Measurements from ENCODE around the gene C14orf39.
"Not testable (repeated sequence)": the region's sequence is repeated elsewhere in the genome, so short reads cannot be mapped to it uniquely, and the experiment has no call there.

The C14orf39 gene

GRCh38 chr14:60490270-60490669 lies 4.4 kb upstream of the C14orf39 start:
- DNase-seq, result no peak

DNA sequence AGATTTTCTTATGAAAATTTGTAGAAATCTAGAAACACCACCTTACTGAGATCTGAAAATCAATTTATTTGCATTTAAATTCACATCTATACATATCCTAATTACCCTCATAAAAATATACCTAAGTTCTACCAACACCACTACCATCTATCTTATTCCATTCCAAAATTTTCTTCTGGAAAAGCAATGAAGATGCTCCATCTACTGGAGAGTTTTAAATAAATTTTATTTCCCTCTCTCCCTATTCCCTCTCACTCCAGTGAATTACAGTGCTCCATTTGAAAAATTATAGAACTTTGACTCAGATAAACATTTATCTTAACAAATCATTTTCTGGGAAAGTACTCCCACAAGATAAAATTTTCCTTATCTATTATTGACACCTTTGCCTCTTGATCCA lies 2.3 kb upstream of the C14orf39 start:
- no peak for DNase-seq

- DNase-seq, result no peak
These were observed 1.3 kb upstream of the C14orf39 start for GRCh38 chr14:60487211-60487610.

DNA sequence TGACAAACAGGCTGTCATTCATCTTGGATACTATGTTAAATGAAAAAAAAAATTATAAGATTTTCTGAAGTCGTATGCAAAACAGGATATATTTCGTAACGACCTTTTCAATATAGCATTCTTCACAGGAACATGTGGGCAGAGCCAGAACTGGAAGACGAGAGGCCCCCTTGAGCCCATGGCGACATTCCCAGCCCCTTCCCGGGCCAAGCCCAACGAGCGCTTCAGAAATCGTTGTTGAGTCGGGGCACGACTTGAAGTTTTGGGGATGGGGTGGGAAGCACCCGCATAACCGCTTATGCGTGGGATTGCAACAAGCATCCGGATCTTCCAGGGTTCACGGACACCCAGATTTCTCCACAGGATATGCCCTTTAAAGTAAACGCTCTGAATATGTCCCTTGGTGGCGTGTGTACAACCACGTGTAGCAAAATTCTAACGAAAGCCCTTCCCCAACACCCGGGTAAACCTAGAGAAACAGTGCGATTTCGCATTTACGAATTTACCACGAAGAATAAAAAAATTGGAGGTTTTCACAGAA lies 736 bp downstream of the C14orf39 start:
- DNase-seq, result no peak

DNA sequence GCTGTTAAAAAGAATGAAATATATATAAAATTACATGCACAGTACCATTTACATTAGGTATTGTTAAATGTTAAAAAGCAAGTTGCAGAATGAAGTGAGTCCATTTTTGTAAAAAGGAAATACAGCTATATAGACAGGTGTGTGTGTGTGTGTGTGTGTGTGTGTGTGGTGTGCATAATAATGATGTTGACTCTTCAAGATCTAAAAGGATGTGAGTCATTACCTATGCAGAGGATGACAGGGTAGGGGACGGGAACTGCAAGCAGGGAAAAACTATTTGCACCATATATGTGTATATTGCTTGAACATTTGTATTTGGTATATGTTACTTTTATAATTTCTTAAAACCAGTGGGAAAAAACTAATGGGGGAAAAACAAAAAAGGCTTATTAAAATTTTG lies 3.1 kb downstream of the C14orf39 start:
- DNase-seq, result no peak

- DNase-seq, result not testable (repeated sequence)
These were observed 5.6 kb downstream of the C14orf39 start for GRCh38 chr14:60480248-60480647.

DNA sequence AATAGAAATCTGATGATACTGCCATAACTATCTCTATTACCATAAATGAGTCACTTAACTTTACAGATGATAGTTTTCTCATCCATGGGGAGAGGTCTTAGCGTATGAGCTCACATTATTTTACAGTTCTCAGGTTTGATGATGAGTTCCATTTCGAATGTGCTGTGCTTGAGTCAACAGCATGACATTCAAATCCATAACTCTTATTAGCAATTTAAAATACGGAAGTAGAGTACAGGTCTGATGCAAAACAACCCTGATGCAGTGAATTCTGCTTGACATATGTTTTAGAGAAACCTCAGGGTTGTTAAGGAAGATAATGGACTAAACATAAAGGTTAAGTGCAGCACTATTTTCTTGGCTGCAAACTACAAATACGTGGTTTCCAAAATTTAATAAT lies 30.0 kb downstream of the C14orf39 start:
- no peak for DNase-seq

DNA sequence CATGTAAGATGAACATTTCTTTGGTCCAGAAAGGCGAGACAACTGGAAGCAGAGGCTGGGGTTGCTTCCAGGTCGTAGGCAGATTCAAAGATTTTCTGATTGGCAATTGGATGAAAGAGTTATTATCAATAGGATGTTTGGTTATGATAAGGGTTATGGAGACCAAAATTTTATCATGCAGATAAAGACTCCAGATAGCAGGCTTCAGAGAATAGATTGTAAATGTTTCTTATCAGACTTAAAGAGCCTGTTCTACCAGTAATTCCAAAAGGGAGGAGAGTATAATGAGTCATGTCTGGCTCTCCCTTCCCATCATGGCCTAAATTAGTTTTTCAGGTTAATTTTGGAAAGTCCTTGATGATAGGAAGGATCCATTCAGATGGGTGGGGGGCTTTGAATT lies 55.6 kb downstream of the C14orf39 start:
- no peak for DNase-seq

- DNase-seq, result no peak
These were observed 65.8 kb downstream of the C14orf39 start for GRCh38 chr14:60420050-60420449.

- not testable (repeated sequence) for DNase-seq
These were observed 88.3 kb downstream of the C14orf39 start for GRCh38 chr14:60397550-60397949.

- no peak for DNase-seq
These were observed 89.0 kb downstream of the C14orf39 start for GRCh38 chr14:60396718-60397343.

Measured in effector CD4-positive, alpha-beta T cell (primary cell).